ENCODE measurements around the gene COMMD6.

Gene COMMD6

GRCh38 chr13:75513271-75513670, 24.4 kb downstream of the COMMD6 start:
- Histone ChIP-seq H2AFZ (ENCODE audit: low read depth) (no peak overlapping the region), H3K36me3 (ENCODE audit: insufficient read depth) (no peaks in the 10 kb centered on the region), H3K27ac (no peak overlapping the region), H3K4me3 (IDR thresholded peaks at IDR 0.05; ENCODE audit: insufficient read depth, low read depth, low read length) (no peak overlapping the region), H3K4me1 (ENCODE audit: low read depth, poor library complexity, severe bottlenecking) (peaks cover 14% of the 10 kb centered on the region), H3K79me2 (ENCODE audit: insufficient read depth, low read depth) (no peaks in the 10 kb centered on the region), H3K27me3 (ENCODE audit: insufficient read depth, low read depth) (no peaks in the 10 kb centered on the region), H3K9ac (no peak overlapping the region), H4K20me1 (ENCODE audit: insufficient read depth) (no peaks in the 10 kb centered on the region), H3K4me2 (no peak overlapping the region)
- TF ChIP-seq, protein P1, sequence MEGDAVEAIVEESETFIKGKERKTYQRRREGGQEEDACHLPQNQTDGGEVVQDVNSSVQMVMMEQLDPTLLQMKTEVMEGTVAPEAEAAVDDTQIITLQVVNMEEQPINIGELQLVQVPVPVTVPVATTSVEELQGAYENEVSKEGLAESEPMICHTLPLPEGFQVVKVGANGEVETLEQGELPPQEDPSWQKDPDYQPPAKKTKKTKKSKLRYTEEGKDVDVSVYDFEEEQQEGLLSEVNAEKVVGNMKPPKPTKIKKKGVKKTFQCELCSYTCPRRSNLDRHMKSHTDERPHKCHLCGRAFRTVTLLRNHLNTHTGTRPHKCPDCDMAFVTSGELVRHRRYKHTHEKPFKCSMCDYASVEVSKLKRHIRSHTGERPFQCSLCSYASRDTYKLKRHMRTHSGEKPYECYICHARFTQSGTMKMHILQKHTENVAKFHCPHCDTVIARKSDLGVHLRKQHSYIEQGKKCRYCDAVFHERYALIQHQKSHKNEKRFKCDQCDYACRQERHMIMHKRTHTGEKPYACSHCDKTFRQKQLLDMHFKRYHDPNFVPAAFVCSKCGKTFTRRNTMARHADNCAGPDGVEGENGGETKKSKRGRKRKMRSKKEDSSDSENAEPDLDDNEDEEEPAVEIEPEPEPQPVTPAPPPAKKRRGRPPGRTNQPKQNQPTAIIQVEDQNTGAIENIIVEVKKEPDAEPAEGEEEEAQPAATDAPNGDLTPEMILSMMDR (conservative IDR thresholded peaks at IDR 0.05; ENCODE audit: low read depth, low read length) = no peak

GRCh38 chr13:75512253-75512652, 25.4 kb downstream of the COMMD6 start:
- Histone ChIP-seq H3K9ac (no peak overlapping the region), H3K4me1 (ENCODE audit: low read depth, poor library complexity, severe bottlenecking) (peaks cover 14% of the 10 kb centered on the region), H3K4me3 (IDR thresholded peaks at IDR 0.05; ENCODE audit: insufficient read depth, low read depth, low read length) (no peak overlapping the region), H3K36me3 (ENCODE audit: insufficient read depth) (no peaks in the 10 kb centered on the region), H2AFZ (ENCODE audit: low read depth) (no peak overlapping the region), H3K27ac (no peak overlapping the region), H3K79me2 (ENCODE audit: insufficient read depth, low read depth) (no peaks in the 10 kb centered on the region), H4K20me1 (ENCODE audit: insufficient read depth) (no peaks in the 10 kb centered on the region), H3K4me2 (no peak overlapping the region), H3K27me3 (ENCODE audit: insufficient read depth, low read depth) (no peaks in the 10 kb centered on the region)
- TF ChIP-seq, protein P1 (conservative IDR thresholded peaks at IDR 0.05; ENCODE audit: low read depth, low read length) = no peak

DNA sequence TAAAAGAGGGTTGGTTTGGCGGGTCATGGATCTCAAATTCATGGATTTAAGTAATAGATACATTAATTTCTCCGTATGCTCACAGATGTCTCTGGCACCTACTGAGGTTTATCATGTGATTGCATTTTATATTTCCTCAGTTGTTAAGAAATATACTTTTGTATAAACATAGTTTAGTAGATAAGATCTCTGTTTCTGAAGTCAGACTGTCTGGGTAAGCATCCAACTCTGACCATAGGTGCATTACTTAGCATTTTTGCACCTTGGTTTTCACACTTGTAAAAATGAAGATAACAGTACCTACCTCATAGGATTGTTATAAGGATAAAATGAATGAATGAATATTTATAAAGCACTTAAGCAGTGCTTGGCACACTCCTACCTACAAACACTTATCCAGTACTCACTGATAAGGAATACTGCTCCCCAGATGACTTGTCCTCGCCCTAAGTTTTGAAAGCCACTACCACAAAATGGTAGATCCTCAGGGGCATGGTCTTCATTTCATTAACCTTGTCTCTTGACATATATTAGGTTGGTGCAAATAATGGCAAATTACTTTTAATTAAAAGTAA, 26.5 kb downstream of the COMMD6 start:
- Histone ChIP-seq H4K20me1 (ENCODE audit: insufficient read depth) (no peaks in the 10 kb centered on the region), H3K4me3 (IDR thresholded peaks at IDR 0.05; ENCODE audit: insufficient read depth, low read depth, low read length) (no peak overlapping the region), H3K27ac (no peak overlapping the region), H3K4me1 (ENCODE audit: low read depth, poor library complexity, severe bottlenecking) (peaks cover 14% of the 10 kb centered on the region), H3K27me3 (ENCODE audit: insufficient read depth, low read depth) (no peaks in the 10 kb centered on the region), H3K4me2 (no peak overlapping the region), H2AFZ (ENCODE audit: low read depth) (no peak overlapping the region), H3K79me2 (ENCODE audit: insufficient read depth, low read depth) (no peaks in the 10 kb centered on the region), H3K9ac (no peak overlapping the region), H3K36me3 (ENCODE audit: insufficient read depth) (no peaks in the 10 kb centered on the region)
- TF ChIP-seq, protein P1 (conservative IDR thresholded peaks at IDR 0.05; ENCODE audit: low read depth, low read length) = no peak

- no peaks in the 10 kb centered on the region for H3K27me3 ChIP-seq (ENCODE audit: insufficient read depth, low read depth)
- H3K4me2 ChIP-seq = no peak overlapping the region
- H4K20me1 ChIP-seq (ENCODE audit: insufficient read depth) = no peaks in the 10 kb centered on the region
- H3K4me3 ChIP-seq (IDR thresholded peaks at IDR 0.05; ENCODE audit: insufficient read depth, low read depth, low read length) = no peak overlapping the region
- no peak overlapping the region for H2AFZ ChIP-seq (ENCODE audit: low read depth)
- H3K27ac ChIP-seq = no peak overlapping the region
- H3K36me3 ChIP-seq (ENCODE audit: insufficient read depth) = no peaks in the 10 kb centered on the region
- TF ChIP-seq, protein P1 (conservative IDR thresholded peaks at IDR 0.05; ENCODE audit: low read depth, low read length) = no peak
- H3K79me2 ChIP-seq (ENCODE audit: insufficient read depth, low read depth) = no peaks in the 10 kb centered on the region
- no peak overlapping the region for H3K9ac ChIP-seq
- H3K4me1 ChIP-seq (ENCODE audit: low read depth, poor library complexity, severe bottlenecking) = peaks cover 14% of the 10 kb centered on the region
Measured at GRCh38 chr13:75508002-75508548, 29.6 kb downstream of the COMMD6 start.
